Calu3 (cell line): ENCODE measurements around the gene TMC5. TPM values are rescaled to one million over a fixed set of nuclear protein-coding genes. Genes with fewer than 3 reads are reported as not detected.

ENCODE experiments used
- BruUV-seq: library from RNA; stranded (reverse); fragments of 400-500 nt; replicated peaks from 2 replicates; lab custom pipeline; 2021; lab: Mats Ljungman, UMichigan
- CTCF ChIA-PET: fragments of 300-600 bp; sonication (Branson Sonifier 250); formaldehyde crosslinking; loops from one replicate; lab custom pipeline; 2022; ENCODE audit warnings: antibody characterized with exemption; lab: Charles Lee
- DNase-seq: peaks from one replicate; pipeline ENCODE4 v3.0.0; 2022
- H3K27ac Mint-ChIP-seq: one replicate; pipeline ENCODE4 v1.8.0; 2022; ENCODE audit warnings: mixed read lengths; ENCODE audit not compliant: unreplicated experiment
- H3K27me3 Mint-ChIP-seq: one replicate; pipeline ENCODE4 v1.8.0; 2022; ENCODE audit warnings: mixed read lengths; ENCODE audit not compliant: unreplicated experiment
- H3K36me3 Mint-ChIP-seq: one replicate; pipeline ENCODE4 v1.8.0; 2022; ENCODE audit warnings: mild to moderate bottlenecking, moderate library complexity, mixed read lengths; ENCODE audit not compliant: insufficient read depth, unreplicated experiment
- H3K4me1 Mint-ChIP-seq: one replicate; pipeline ENCODE4 v1.8.0; 2022; ENCODE audit warnings: mild to moderate bottlenecking, low read depth, mixed read lengths; ENCODE audit not compliant: unreplicated experiment
- H3K4me3 Mint-ChIP-seq: one replicate; pipeline ENCODE4 v1.8.0; 2022; ENCODE audit warnings: mild to moderate bottlenecking, low read depth, moderate library complexity, mixed read lengths; ENCODE audit not compliant: unreplicated experiment
- H3K9me3 Mint-ChIP-seq: one replicate; pipeline ENCODE4 v1.8.0; 2022; ENCODE audit warnings: low read depth, mixed read lengths; ENCODE audit not compliant: unreplicated experiment
- CTCF ChIP-seq: fragments of 200-600 bp; IDR thresholded peaks from one replicate; pipeline ENCODE4 v1.8.0; 2022; ENCODE audit warnings: antibody characterized with exemption; ENCODE audit not compliant: unreplicated experiment
- intact Hi-C: fragments of 100-400 bp; cut with micrococcal nuclease; formaldehyde crosslinking; loops from one replicate; pipeline ENCODE4 v1.10.0; 2022; ENCODE audit not compliant: unreplicated experiment
- total RNA-seq: library from RNA; stranded (reverse); gene quantifications from 2 replicates; pipeline ENCODE4 v1.2.3, GENCODE V29; 2022

Gene TMC5
- total RNA-seq, 1 experiment from 2014 or later: 117 TPM

- TF ChIP-seq CTCF: no peak
- Mint-ChIP-seq H3K4me3 (no peak overlapping the region), H3K4me1 (peaks cover 35% of the 10 kb centered on the region), H3K36me3 (peaks cover 76% of the 10 kb centered on the region), H3K27ac (no peak overlapping the region), H3K9me3 (no peaks in the 10 kb centered on the region), H3K27me3 (no peaks in the 10 kb centered on the region)
- DNase-seq: no peak
- intact Hi-C loops: no loop called here
- CTCF ChIA-PET: interaction anchor here (1.0 kb wide), 2 partner anchors 12 to 38 kb away, joined by 3 read pairs; partner anchors contain the start of gene VPS35L
- no TSS peak for BruUV-seq
Measured at GRCh38 chr16:19517424-19518089, 99.9 kb downstream of the TMC5 start.

- Mint-ChIP-seq H3K4me1 (peaks cover 35% of the 10 kb centered on the region), H3K27ac (no peak overlapping the region), H3K27me3 (no peaks in the 10 kb centered on the region), H3K36me3 (peaks cover 70% of the 10 kb centered on the region), H3K4me3 (no peak overlapping the region), H3K9me3 (no peaks in the 10 kb centered on the region)
- no peak for DNase-seq
- intact Hi-C loops: no loop called here
- BruUV-seq: no TSS peak
- TF ChIP-seq CTCF: no peak
- CTCF ChIA-PET: no interaction called here
Measured at GRCh38 chr16:19518388-19518787, 100.7 kb downstream of the TMC5 start.

GRCh38 chr16:19520861-19521331 lies 103.2 kb downstream of the TMC5 start:
- Mint-ChIP-seq H3K4me3 (peak overlapping the region; percentile 94), H3K4me1 (peaks cover 39% of the 10 kb centered on the region), H3K27ac (peak overlapping the region; percentile 82), H3K36me3 (peaks cover 66% of the 10 kb centered on the region), H3K9me3 (no peaks in the 10 kb centered on the region), H3K27me3 (no peaks in the 10 kb centered on the region)
- CTCF ChIA-PET: interaction anchor here (0.6 to 0.9 kb wide), 2 partner anchors 103 to 719 kb away, joined by 3 read pairs; partner anchors contain the start of genes ARL6IP1 and TMC5
- DNase-seq: peak; percentile 48
- TSS peak; percentile 50 for BruUV-seq
- TF ChIP-seq CTCF: no peak
- intact Hi-C loops: loop anchor here (10.0 kb wide), 1 partner anchor 426 kb away; no protein-coding TSS in a partner anchor

- Mint-ChIP-seq H3K4me1 (peaks cover 37% of the 10 kb centered on the region), H3K36me3 (peaks cover 64% of the 10 kb centered on the region), H3K9me3 (no peaks in the 10 kb centered on the region), H3K4me3 (peak within 1 kb of the TSS; percentile 94), H3K27me3 (no peaks in the 10 kb centered on the region), H3K27ac (peak within 1 kb of the TSS; percentile 82)
- no TSS peak for BruUV-seq
- DNase-seq: peak; percentile 97
- TF ChIP-seq CTCF: no peak
- intact Hi-C loops: loop anchor here (10.0 kb wide), 1 partner anchor 427 kb away; no protein-coding TSS in a partner anchor
- CTCF ChIA-PET: interaction anchor here (0.9 kb wide), 1 partner anchor 720 kb away, joined by 3 read pairs; the partner anchor contains the start of gene ARL6IP1
Measured at GRCh38 chr16:19521471-19522396, 104.1 kb downstream of the TMC5 start, which contains the start of gene GDE1. Gene GDE1, minus strand, starts transcription at chr16:19522098. Its CDS starts 134 bp downstream, at chr16:19521964.
